ENCODE measurements around the gene SDK2. TPM values are rescaled to one million over a fixed set of nuclear protein-coding genes. Genes with fewer than 3 reads are reported as not detected.

Gene SDK2
- polyA plus RNA-seq, 3 donors = 0.01 TPM; not detected in 2

DNA sequence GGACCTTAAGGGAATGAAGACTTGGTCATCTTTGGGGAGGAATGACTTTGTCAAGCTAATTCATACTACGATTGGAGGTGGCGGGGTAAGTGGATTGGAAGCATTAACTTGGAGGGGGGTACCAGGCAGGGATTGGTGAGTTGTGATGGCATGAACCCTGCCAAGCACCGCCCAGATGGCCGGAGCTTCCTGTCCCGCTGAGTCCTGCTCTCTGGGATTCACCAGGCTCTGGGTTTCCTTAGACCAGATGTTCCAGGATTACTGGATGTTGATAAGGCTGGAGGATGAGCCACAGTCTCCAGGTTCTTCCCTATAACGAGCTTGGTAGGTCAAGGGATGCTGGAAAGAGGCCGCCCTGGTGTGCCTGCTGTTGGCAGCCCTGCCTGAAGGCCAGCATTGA lies 154.9 kb downstream of the SDK2 start:
- no peaks in the 10 kb centered on the region for H3K4me1 Mint-ChIP-seq
- H3K4me3 Mint-ChIP-seq = no peak overlapping the region
- Histone ChIP-seq H3K79me2 (ENCODE audit: insufficient read depth, low read length) (no peaks in the 10 kb centered on the region), H3K4me1 (ENCODE audit: control insufficient read depth in 1 of 2, insufficient read depth in 2 of 2, low read length in 2 of 2) (no peaks in the 10 kb centered on the region), H3K9me3 (replicated peaks in 1 of 2; ENCODE audit: control insufficient read depth in 1 of 2, insufficient read depth in 1 of 2, low read length in 2 of 2) (peaks cover 11 to 17% of the 10 kb centered on the region in 2 donors), H3K4me2 (replicated peaks; ENCODE audit: extremely low read depth, low read length, poor library complexity, severe bottlenecking) (no peak overlapping the region), H4K20me1 (ENCODE audit: insufficient read depth, low read length) (no peaks in the 10 kb centered on the region), H2AFZ (ENCODE audit: insufficient read depth, low read depth, low read length, poor library complexity, severe bottlenecking) (no peak overlapping the region), H3K36me3 (replicated peaks in 1 of 2; ENCODE audit: control insufficient read depth in 1 of 2, insufficient read depth in 2 of 2, low read length in 2 of 2) (no peaks in the 10 kb centered on the region), H3K4me3 (replicated peaks in 1 of 3; ENCODE audit: low read depth in 2 of 3, low read length in 3 of 3) (no peak overlapping the region), H3K9ac (ENCODE audit: insufficient read depth, low read length, poor library complexity, severe bottlenecking) (no peak overlapping the region), H3K27me3 (ENCODE audit: control insufficient read depth in 2 of 2, insufficient read depth in 2 of 2, low read length in 2 of 2) (no peaks in the 10 kb centered on the region), H3K27ac (ENCODE audit: low read depth in 1 of 2, low read length in 2 of 2) (no peak overlapping the region)
- H3K27me3 Mint-ChIP-seq (ENCODE audit: low read depth in 3 of 3) = peaks cover 0 to 5% (median 2%) of the 10 kb centered on the region in 3 donors
- no peak overlapping the region for H3K27ac Mint-ChIP-seq
- TF ChIP-seq, protein P1, sequence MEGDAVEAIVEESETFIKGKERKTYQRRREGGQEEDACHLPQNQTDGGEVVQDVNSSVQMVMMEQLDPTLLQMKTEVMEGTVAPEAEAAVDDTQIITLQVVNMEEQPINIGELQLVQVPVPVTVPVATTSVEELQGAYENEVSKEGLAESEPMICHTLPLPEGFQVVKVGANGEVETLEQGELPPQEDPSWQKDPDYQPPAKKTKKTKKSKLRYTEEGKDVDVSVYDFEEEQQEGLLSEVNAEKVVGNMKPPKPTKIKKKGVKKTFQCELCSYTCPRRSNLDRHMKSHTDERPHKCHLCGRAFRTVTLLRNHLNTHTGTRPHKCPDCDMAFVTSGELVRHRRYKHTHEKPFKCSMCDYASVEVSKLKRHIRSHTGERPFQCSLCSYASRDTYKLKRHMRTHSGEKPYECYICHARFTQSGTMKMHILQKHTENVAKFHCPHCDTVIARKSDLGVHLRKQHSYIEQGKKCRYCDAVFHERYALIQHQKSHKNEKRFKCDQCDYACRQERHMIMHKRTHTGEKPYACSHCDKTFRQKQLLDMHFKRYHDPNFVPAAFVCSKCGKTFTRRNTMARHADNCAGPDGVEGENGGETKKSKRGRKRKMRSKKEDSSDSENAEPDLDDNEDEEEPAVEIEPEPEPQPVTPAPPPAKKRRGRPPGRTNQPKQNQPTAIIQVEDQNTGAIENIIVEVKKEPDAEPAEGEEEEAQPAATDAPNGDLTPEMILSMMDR (IDR thresholded peaks at IDR 0.05) = no peak
- 87% methylated on average over 6 of the region's 7 CpGs for WGBS (ENCODE audit: insufficient coverage)
- no peak for DNase-seq
- intact Hi-C loops (cut with micrococcal nuclease) = no loop called here
- peaks cover 6 to 19% (median 10%) of the 10 kb centered on the region in 7 donors for H3K9me3 Mint-ChIP-seq
- H3K36me3 Mint-ChIP-seq = no peaks in the 10 kb centered on the region

DNA sequence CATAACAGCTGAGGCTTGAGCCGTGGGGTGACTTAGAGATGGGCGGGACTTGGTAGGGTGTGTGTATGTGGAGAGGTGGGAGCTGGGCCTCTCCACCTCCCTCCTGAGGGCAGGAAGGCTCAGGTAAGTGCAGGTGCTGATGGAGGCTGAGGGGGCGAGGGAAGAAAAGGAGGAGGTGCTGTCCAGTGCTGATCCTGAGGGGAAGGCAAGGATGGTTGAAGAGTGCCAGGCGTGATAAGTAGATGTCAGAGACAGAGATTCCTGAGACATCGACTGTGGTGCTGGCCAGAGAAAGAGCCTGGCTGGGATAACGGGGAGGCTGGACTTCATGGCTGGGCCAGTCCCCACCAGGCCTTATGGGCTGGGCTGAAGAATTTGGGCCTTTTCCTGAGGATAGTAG lies 159.1 kb downstream of the SDK2 start:
- Mint-ChIP-seq H3K4me1 (peaks cover 27% of the 10 kb centered on the region), H3K27ac (no peak overlapping the region), H3K9me3 (peaks cover 6 to 21% (median 10%) of the 10 kb centered on the region in 7 donors), H3K27me3 (ENCODE audit: low read depth in 3 of 3) (peaks cover 13 to 18% (median 13%) of the 10 kb centered on the region in 3 donors), H3K4me3 (no peak overlapping the region), H3K36me3 (no peaks in the 10 kb centered on the region)
- Histone ChIP-seq H3K9ac (ENCODE audit: insufficient read depth, low read length, poor library complexity, severe bottlenecking) (no peak overlapping the region), H3K27me3 (ENCODE audit: control insufficient read depth in 2 of 2, insufficient read depth in 2 of 2, low read length in 2 of 2) (peaks cover 0 to 4% of the 10 kb centered on the region in 2 donors), H3K79me2 (ENCODE audit: insufficient read depth, low read length) (no peaks in the 10 kb centered on the region), H3K4me1 (ENCODE audit: control insufficient read depth in 1 of 2, insufficient read depth in 2 of 2, low read length in 2 of 2) (peaks cover 0 to 9% of the 10 kb centered on the region in 2 donors), H3K9me3 (replicated peaks in 1 of 2; ENCODE audit: control insufficient read depth in 1 of 2, insufficient read depth in 1 of 2, low read length in 2 of 2) (peaks cover 11 to 17% of the 10 kb centered on the region in 2 donors), H4K20me1 (ENCODE audit: insufficient read depth, low read length) (no peaks in the 10 kb centered on the region), H3K27ac (ENCODE audit: low read depth in 1 of 2, low read length in 2 of 2) (no peak overlapping the region), H3K4me2 (replicated peaks; ENCODE audit: extremely low read depth, low read length, poor library complexity, severe bottlenecking) (no peak overlapping the region), H2AFZ (ENCODE audit: insufficient read depth, low read depth, low read length, poor library complexity, severe bottlenecking) (no peak overlapping the region), H3K36me3 (replicated peaks in 1 of 2; ENCODE audit: control insufficient read depth in 1 of 2, insufficient read depth in 2 of 2, low read length in 2 of 2) (no peaks in the 10 kb centered on the region), H3K4me3 (replicated peaks in 1 of 3; ENCODE audit: low read depth in 2 of 3, low read length in 3 of 3) (no peak overlapping the region)
- no peak for DNase-seq
- TF ChIP-seq, protein P1 (IDR thresholded peaks at IDR 0.05) = no peak
- 91% methylated on average over 3 of the region's 6 CpGs for WGBS (ENCODE audit: insufficient coverage)
- intact Hi-C loops (cut with micrococcal nuclease) = no loop called here
